ENCODE data around the gene CTRB1. TPM values are rescaled to one million over a fixed set of nuclear protein-coding genes. Genes with fewer than 3 reads are reported as not detected.
A peak's percentile ranks its signal among the peaks of the same experiment; 100 is the strongest.

CTRB1 gene
- total and polyA plus RNA-seq, 2 of the 13 experiments (the other 11 are each of a cell fraction or from before 2014, with no cell fraction given), result not detected

DNA sequence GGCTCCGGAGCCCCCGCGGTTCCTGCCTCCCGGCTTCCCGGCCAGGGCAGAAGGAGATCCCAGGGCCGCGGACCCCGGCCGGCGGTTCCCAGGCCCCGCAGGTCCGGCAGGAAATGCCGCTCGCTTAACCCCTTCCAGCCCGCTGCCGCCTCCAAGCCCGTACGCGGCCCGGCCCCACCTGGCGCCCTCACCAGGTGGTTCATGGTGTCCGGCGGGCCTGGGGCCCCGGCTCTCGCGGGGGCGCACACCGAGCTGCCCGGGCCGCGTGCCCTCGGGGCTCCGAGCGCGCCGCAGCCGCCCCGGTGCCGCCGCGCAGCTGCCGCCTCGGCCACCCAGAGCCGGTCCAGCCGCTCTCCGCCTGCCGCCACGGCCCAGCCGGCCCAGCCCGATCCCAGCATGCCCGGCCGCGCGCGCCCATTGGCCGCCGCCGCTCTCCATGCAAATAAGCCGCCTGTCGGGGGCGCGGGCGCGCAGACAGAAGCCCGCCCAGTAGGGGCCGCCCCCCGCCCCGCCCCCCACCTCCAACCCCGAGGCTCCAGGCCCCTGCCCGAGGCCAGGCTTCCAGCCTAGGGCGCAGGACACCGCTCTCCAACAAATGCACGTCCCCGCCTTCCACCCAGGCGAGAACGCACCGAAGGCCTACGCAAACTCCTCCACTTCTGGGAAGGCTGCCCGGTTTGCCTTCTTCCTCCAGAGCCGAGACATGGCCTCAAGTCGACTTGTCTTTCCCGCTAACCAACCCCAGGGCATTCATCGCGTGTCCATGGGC lies 32.7 kb downstream of the CTRB1 start, which contains the start of gene BCAR1 (continued):
- no peak for TF ChIP-seq ZNF720 (CRISPR knock-in tag; IDR thresholded peaks at IDR 0.05)
- peak; percentile 1; the same call in 1 of the 2 replicates for TF ChIP-seq KLF6 (CRISPR knock-in tag; IDR thresholded peaks at IDR 0.05)
- TF ChIP-seq, protein P1, sequence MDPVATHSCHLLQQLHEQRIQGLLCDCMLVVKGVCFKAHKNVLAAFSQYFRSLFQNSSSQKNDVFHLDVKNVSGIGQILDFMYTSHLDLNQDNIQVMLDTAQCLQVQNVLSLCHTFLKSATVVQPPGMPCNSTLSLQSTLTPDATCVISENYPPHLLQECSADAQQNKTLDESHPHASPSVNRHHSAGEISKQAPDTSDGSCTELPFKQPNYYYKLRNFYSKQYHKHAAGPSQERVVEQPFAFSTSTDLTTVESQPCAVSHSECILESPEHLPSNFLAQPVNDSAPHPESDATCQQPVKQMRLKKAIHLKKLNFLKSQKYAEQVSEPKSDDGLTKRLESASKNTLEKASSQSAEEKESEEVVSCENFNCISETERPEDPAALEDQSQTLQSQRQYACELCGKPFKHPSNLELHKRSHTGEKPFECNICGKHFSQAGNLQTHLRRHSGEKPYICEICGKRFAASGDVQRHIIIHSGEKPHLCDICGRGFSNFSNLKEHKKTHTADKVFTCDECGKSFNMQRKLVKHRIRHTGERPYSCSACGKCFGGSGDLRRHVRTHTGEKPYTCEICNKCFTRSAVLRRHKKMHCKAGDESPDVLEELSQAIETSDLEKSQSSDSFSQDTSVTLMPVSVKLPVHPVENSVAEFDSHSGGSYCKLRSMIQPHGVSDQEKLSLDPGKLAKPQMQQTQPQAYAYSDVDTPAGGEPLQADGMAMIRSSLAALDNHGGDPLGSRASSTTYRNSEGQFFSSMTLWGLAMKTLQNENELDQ (CRISPR knock-in tag; IDR thresholded peaks at IDR 0.05; ENCODE audit: borderline replicate concordance), result no peak
- TF ChIP-seq, protein P2, sequence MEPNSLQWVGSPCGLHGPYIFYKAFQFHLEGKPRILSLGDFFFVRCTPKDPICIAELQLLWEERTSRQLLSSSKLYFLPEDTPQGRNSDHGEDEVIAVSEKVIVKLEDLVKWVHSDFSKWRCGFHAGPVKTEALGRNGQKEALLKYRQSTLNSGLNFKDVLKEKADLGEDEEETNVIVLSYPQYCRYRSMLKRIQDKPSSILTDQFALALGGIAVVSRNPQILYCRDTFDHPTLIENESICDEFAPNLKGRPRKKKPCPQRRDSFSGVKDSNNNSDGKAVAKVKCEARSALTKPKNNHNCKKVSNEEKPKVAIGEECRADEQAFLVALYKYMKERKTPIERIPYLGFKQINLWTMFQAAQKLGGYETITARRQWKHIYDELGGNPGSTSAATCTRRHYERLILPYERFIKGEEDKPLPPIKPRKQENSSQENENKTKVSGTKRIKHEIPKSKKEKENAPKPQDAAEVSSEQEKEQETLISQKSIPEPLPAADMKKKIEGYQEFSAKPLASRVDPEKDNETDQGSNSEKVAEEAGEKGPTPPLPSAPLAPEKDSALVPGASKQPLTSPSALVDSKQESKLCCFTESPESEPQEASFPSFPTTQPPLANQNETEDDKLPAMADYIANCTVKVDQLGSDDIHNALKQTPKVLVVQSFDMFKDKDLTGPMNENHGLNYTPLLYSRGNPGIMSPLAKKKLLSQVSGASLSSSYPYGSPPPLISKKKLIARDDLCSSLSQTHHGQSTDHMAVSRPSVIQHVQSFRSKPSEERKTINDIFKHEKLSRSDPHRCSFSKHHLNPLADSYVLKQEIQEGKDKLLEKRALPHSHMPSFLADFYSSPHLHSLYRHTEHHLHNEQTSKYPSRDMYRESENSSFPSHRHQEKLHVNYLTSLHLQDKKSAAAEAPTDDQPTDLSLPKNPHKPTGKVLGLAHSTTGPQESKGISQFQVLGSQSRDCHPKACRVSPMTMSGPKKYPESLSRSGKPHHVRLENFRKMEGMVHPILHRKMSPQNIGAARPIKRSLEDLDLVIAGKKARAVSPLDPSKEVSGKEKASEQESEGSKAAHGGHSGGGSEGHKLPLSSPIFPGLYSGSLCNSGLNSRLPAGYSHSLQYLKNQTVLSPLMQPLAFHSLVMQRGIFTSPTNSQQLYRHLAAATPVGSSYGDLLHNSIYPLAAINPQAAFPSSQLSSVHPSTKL (CRISPR knock-in tag; IDR thresholded peaks at IDR 0.05), result no peak
- TF ChIP-seq SALL2 (CRISPR knock-in tag; IDR thresholded peaks at IDR 0.05), result no peak
- no peak for TF ChIP-seq SRF (IDR thresholded peaks at IDR 0.05; ENCODE audit: low read depth, low read length)
- TF ChIP-seq, protein P3, sequence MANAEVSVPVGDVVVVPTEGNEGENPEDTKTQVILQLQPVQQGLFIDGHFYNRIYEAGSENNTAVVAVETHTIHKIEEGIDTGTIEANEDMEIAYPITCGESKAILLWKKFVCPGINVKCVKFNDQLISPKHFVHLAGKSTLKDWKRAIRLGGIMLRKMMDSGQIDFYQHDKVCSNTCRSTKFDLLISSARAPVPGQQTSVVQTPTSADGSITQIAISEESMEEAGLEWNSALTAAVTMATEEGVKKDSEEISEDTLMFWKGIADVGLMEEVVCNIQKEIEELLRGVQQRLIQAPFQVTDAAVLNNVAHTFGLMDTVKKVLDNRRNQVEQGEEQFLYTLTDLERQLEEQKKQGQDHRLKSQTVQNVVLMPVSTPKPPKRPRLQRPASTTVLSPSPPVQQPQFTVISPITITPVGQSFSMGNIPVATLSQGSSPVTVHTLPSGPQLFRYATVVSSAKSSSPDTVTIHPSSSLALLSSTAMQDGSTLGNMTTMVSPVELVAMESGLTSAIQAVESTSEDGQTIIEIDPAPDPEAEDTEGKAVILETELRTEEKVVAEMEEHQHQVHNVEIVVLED (CRISPR knock-in tag; IDR thresholded peaks at IDR 0.05; ENCODE audit: borderline replicate concordance), result no peak; the same call in 1 of the 2 replicates
- no peak for TF ChIP-seq HIVEP1 (CRISPR knock-in tag; IDR thresholded peaks at IDR 0.05)
- TF ChIP-seq BHLHE40 (IDR thresholded peaks at IDR 0.05; ENCODE audit: low read length), result no peak
